Stimulated activated naive CD4-positive, alpha-beta T cell (primary cell): Measurements from ENCODE around the gene CLCN4.

Source experiments
- DNase-seq, 6 experiments: peaks; one replicate each; lab custom pipeline; 2025; lab: John Stamatoyannopoulos, UW

Gene CLCN4

DNA sequence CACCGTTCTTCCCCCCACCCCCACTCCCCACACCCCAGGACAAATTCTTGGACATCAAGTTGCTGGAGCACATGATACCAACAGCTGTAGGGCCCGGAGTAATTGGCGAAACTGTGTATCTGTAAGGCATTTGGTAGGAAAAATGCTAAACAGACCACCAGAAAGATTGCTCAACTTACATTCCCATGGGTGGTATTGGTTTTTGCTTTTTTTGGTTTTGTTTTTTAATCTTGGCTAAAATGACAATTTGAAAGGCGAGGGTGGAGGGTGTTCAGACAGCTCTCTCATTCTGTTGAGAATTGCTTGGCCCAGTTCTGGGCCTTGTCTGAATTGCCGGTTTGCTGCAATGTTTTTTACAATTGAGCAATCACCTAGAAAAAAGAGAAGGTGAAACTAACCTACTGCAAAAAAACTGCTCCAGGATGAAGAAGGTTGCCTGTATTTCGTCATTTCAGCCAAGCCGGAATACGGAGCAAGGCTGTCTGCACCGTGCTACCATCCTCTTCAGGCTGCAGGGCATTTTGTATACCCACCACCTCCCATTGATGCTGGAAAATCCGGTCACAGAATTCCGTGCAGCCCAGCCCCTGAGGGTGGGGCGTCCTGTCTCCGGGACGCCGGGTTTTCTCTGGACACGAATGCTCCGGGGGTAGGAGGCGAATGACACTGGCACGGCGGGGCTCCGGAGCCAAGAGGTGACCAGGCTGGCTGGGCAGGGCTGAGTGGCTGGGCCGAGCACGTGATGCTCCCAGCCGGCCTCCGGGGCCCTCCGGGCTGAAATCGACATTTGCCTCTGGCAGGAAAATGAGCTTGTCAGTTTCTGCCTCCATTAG, at the start of gene CLCN4:
CLCN4 (plus strand) TSS at position 777 of the 833 bp plus-strand sequence. CDS start 28,058 bp downstream, outside the sequence.
- no peak for DNase-seq

GRCh38 chrX:10107483-10107882, 49.3 kb upstream of the CLCN4 start:
- no peak for DNase-seq

GRCh38 chrX:10108288-10108687, 48.5 kb upstream of the CLCN4 start:
- no peak for DNase-seq

- no peak for DNase-seq
Measured at GRCh38 chrX:10109695-10110094, 47.1 kb upstream of the CLCN4 start.

DNA sequence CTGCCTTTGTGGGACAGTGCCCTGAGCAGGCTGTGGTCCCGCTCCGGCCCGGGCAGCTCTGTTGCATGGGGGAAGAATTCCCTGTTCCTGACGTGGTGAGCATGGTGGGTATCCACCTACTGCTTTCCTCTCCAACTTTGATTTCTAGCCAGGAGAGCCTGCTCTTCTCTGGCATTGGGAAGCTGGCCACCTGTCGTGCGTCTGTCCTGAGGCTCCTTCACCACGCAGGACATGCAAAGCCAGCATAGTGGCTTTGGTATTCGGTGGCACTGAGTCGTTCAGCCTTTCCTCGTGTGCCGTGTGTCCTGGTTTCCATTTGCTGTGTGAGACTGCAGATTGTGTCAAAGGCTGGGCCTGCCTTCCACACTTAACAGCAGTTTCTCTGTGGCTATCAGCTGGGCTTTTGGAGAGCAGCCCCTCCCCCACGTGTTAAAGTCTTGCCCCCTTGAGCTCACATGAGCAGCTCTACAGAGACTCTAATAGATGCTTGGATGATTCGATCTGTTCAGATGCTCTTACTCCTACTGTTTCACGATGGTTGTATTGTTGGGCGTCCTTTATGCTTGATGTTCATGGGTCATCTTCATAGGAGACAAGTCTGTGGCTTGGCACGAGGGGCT, 46.3 kb upstream of the CLCN4 start:
- peak in 1 of 6 experiments; percentile 41 for DNase-seq

DNA sequence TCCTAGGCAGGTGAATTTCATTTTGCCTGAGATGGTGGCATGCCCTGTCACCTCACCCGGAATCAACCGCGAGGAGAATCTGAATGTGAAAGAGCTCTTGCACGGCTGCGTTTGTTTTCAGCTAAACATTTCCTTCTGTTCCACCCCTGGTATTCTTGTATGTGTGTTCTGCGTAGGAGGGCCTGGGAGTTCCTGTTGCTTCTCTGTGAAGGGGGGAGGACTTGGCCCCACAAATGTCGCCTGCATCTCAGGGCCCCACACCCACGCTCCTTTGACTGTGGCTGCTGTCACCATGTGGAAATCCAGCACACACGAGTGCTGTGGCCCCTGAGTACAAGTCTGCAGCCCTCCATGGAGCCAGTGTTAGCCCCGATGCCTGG, 45.8 kb upstream of the CLCN4 start:
- peak; percentile 3 to 81 (median 61) for DNase-seq

DNA sequence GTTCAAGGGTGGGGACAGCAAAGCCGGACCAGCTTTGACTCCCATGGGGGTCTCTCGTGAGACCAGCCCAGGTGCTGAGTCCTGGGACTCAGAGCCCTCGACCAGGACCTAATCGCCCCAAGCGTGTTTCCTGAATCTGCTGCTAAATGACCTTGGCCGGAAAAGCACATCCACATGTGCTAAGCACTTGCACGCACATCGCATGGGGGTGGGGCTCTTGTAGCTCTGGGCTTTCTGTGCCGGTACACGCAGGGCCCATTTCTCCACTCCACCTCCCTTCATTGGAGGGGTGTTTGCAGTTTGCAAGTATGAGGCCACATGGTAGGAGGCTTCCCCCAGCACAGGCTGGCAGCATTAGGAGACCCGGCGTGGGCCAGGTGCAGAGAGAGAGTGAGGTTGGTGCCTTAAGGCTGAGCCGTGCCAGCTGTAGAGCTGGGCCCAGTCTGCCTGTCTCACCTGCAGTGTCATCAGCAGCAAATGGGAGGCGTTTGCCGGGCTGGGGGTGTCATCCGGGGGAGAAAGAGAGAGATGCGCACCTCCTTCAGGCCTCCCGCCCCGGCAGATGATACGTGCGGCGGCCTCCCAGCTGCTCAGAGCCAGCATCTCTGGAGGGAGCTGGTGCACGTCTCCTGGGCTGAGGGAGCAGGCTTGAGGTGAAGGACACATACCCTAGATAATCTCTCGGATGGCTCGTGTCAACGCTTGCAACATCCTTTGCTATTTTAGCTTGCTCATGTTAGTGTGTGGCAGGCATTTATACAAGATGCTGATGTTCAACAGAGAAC, 45.2 kb upstream of the CLCN4 start:
- peak; percentile 35 to 73 (median 61) for DNase-seq

- DNase-seq, result no peak
Measured at GRCh38 chrX:10112510-10112909, 44.3 kb upstream of the CLCN4 start.

DNA sequence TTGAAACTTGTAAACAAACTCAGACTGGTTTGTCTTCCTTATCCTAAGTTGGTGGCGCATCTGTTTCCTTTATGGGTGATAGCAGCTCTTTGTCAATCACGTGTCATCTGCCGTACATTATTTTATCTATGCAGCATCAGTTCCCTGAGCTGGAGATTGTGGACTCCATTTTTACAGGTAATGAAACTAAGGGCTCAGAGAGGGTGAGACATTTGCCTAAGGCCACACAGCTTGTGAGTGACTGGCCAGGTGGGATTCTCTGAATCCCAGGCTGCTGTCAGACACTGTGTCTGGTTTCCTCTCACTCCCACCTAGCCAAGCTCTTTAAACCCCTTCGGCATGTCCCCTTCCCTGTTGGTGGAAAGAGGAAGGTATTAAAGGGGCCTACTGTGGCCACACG, 41.7 kb upstream of the CLCN4 start:
- no peak for DNase-seq

GRCh38 chrX:10117301-10117700, 39.5 kb upstream of the CLCN4 start:
- no peak for DNase-seq

DNA sequence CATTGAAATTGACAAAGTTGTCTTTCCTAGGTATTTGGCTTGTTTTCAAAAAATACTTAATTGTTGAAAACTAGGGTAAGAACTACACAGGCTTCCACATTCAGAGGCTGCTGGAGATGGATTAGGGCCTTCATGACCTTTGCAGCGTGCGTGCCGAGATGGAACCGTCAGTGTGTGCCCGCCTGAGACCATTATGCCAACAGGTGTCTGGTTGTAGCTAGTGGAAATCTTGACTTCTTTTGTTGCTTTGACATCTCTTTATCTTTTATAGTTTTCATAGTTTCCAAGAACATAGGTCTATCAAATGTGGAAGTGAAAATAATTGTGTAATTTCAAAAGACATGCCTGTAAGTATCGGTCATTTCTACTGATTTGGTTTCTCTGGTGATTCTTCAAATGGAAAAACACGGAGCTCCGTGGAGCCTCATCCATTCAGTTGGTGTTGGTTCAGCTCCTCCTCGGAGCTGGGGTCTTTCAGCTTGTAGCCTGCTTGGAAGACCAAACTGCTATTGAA, 38.9 kb upstream of the CLCN4 start:
- no peak for DNase-seq

GRCh38 chrX:10118530-10118929, 38.2 kb upstream of the CLCN4 start:
- DNase-seq, result no peak

DNA sequence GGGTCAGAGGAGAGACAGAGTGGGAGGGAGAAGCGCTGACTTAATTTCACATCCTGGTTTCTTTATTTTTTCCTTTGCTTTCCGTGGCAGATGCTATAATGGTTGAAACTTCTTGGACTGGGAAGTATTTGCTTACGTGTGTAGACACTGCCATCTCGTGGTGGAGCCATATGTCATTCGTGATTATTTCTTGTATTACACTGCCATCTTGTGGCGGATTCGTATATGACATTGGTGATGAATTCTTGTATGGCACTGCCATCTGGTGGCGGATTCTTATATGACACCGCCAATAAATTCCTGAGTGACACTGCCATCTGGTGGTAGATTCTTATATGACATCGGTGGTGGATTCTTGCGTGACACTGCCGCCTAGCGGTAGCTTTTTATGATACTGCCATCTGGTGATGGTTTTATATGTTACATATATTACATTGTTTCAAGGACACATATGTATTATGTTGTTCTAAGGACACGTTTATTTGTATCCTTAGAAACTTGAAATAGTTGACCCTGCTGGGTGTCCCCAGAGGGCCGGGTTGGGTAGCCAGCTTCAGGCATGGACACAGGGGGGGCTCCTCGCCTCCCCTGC, 37.3 kb upstream of the CLCN4 start:
- DNase-seq, result peak; percentile 50 to 96 (median 72)

DNA sequence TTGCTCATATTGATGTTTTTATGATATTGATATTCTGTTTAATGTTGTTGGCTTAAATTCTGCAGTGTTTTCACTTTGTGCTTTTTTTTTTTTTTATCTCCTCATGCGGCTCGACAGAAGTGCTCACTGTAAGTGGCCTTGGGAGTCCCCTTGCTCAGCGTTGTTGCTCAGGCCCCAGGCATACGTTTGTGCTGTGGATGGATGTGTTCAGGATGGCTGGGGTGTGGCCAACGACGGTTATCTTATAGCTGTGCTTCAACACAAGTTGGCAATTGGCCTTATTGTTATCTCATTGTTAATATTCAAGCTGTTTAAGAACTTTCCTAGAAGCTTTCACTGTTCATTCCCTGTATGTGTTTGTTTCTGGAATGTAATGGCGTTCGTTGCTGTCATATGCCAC, 36.4 kb upstream of the CLCN4 start:
- no peak for DNase-seq

- no peak for DNase-seq
Measured at GRCh38 chrX:10120828-10121227, 35.9 kb upstream of the CLCN4 start.

DNA sequence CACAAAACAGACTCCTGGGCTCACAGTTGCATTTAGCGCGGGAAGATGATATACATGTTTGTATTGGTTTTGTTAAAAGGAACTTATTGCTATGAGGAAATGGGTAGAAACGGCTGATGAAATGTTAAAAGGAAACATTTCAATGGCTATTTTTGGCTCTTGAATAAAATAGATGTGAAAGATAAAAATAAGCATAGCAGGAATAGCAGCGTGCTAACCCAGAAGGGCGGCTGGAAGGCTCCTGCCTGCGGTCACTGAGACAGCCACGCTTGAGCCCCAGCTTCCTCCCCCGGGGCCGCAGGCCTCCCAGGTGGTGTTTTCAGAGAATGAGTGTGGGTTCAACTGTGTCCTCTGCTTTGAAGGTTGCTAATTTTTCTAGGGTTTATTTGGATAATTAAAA, 35.0 kb upstream of the CLCN4 start:
- DNase-seq, result no peak

- DNase-seq, result no peak
Measured at GRCh38 chrX:10124506-10125247, 32.1 kb upstream of the CLCN4 start.

DNA sequence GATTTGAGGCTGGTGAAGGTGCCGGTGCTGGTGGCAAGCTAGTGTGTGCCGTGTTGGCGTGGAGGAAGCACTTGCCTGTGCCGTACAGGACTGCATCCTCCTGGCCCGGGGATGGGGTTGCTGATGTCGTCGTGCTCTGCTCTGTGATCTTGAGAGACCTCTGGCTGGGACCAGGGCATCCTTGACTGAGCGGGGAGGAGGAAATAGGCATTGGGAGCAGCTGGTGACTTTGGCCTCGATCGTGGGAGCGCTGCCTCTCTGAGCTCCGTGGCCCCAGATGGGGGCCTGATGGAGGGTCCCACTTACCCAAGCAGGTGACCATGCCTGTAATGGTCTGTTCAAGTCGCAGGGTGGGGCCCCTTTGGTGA, 31.5 kb upstream of the CLCN4 start:
- no peak for DNase-seq

- DNase-seq, result no peak
Measured at GRCh38 chrX:10126044-10126443, 30.7 kb upstream of the CLCN4 start.

GRCh38 chrX:10126834-10127233, 29.9 kb upstream of the CLCN4 start:
- no peak for DNase-seq

DNA sequence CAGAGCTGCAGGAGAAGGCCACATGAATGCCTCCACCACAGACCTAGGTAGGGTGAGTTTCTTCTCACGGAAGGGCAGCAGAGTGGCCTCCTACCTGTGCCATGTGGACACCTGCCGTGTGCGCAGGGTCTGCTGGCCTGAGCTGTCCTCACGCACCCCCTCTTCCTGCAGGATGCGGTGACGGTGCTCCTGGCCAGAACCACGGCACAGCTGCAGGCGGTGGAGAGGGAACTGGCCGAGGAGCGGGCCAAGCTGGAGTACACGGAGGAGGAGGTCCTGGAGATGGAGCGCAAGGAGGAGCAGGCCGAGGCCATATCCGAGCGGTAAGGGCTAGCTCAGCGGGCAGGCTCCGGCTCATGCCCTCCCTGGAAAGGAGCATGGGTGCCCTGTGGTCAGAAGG, 28.4 kb upstream of the CLCN4 start:
- DNase-seq, result no peak

GRCh38 chrX:10129229-10129628, 27.5 kb upstream of the CLCN4 start:
- no peak for DNase-seq
